H9 (cell line): ENCODE results near the gene MPP7. TPM values are rescaled to one million over a fixed set of nuclear protein-coding genes. Genes with fewer than 3 reads are reported as not detected.

Experiments used
- DNase-seq: peaks from one replicate; pipeline ENCODE4 v3.0.0-alpha.2; 2017
- H2AFZ ChIP-seq: one replicate; pipeline ENCODE4 v1.6.1; 2013; ENCODE audit warnings: mild to moderate bottlenecking, low read length, control low read depth, moderate library complexity
- H2AK5ac ChIP-seq: 2 replicates; pipeline ENCODE4 v1.6.1; 2013; ENCODE audit warnings: low read length, control low read depth, mixed read lengths; ENCODE audit not compliant: insufficient read length
- H2BK120ac ChIP-seq: one replicate; pipeline ENCODE4 v1.6.1; 2013; ENCODE audit warnings: low read depth, mild to moderate bottlenecking, low read length, control low read depth, inconsistent platforms; ENCODE audit not compliant: poor library complexity, severe bottlenecking
- H2BK12ac ChIP-seq: 2 replicates; pipeline ENCODE4 v1.6.1; 2013; ENCODE audit warnings: low read length, control low read depth, mixed read lengths, low read depth; ENCODE audit not compliant: insufficient read length
- H2BK15ac ChIP-seq: 2 replicates; pipeline ENCODE4 v1.6.1; 2013; ENCODE audit warnings: low read depth, low read length, control low read depth
- H2BK20ac ChIP-seq: one replicate; pipeline ENCODE4 v1.6.1; 2013; ENCODE audit warnings: low read depth, mild to moderate bottlenecking, low read length, control low read depth, inconsistent platforms; ENCODE audit not compliant: poor library complexity, severe bottlenecking
- H2BK5ac ChIP-seq: 2 replicates; pipeline ENCODE4 v1.6.1; 2013; ENCODE audit warnings: low read length, control low read depth, mixed read lengths; ENCODE audit not compliant: insufficient read length
- H3K14ac ChIP-seq: 2 replicates; pipeline ENCODE4 v1.6.1; 2013; ENCODE audit warnings: low read length, control low read depth; ENCODE audit not compliant: insufficient read depth
- H3K18ac ChIP-seq: 2 replicates; pipeline ENCODE4 v1.6.1; 2013; ENCODE audit warnings: low read depth, mild to moderate bottlenecking, mixed read lengths, low read length, control low read depth; ENCODE audit not compliant: insufficient read length
- H3K23ac ChIP-seq: 2 replicates; pipeline ENCODE4 v1.6.1; 2013; ENCODE audit warnings: low read length, control low read depth, mixed read lengths, low read depth; ENCODE audit not compliant: insufficient read length
- H3K23me2 ChIP-seq: 2 replicates; pipeline ENCODE4 v1.6.1; 2013; ENCODE audit warnings: low read depth, mild to moderate bottlenecking, mixed read lengths, low read length, control low read depth; ENCODE audit not compliant: insufficient read length, poor library complexity, severe bottlenecking
- H3K27ac ChIP-seq: 2 replicates; pipeline ENCODE4 v1.5.1; 2013; ENCODE audit warnings: low read length, control low read depth, mixed read lengths, low read depth; ENCODE audit not compliant: insufficient read length
- H3K27me3 ChIP-seq: 2 replicates; pipeline ENCODE4 v1.6.1; 2013; ENCODE audit warnings: low read length, control low read depth, inconsistent platforms; ENCODE audit not compliant: insufficient read depth
- H3K4ac ChIP-seq: 2 replicates; pipeline ENCODE4 v1.6.1; 2013; ENCODE audit warnings: low read depth, mild to moderate bottlenecking, control low read depth, inconsistent platforms, low read length, moderate library complexity
- H3K4me1 ChIP-seq: 2 replicates; pipeline ENCODE4 v1.6.1; 2013; ENCODE audit warnings: low read length, control low read depth, inconsistent platforms; ENCODE audit not compliant: insufficient read depth
- H3K4me2 ChIP-seq: 2 replicates; pipeline ENCODE4 v1.6.1; 2013; ENCODE audit warnings: low read length, control low read depth, mixed read lengths; ENCODE audit not compliant: insufficient read length, insufficient read depth
- H3K56ac ChIP-seq: 2 replicates; pipeline ENCODE4 v1.6.1; 2013; ENCODE audit warnings: low read depth, mild to moderate bottlenecking, mixed read lengths, low read length, control low read depth; ENCODE audit not compliant: insufficient read length
- H3K79me1 ChIP-seq: 2 replicates; pipeline ENCODE4 v1.6.1; 2013; ENCODE audit warnings: low read depth, mild to moderate bottlenecking, moderate library complexity, low read length, control low read depth, inconsistent platforms; ENCODE audit not compliant: insufficient read depth, poor library complexity, severe bottlenecking
- H3K79me2 ChIP-seq: 2 replicates; pipeline ENCODE4 v1.6.1; 2013; ENCODE audit warnings: low read length, control low read depth, inconsistent platforms; ENCODE audit not compliant: insufficient read depth
- H3K9ac ChIP-seq: 2 replicates; pipeline ENCODE4 v1.6.1; 2013; ENCODE audit warnings: low read length, control low read depth, mixed read lengths; ENCODE audit not compliant: insufficient read length; ENCODE audit errors: extremely low read depth
- H3K9me3 ChIP-seq: one replicate; pipeline ENCODE4 v1.6.1; 2013; ENCODE audit warnings: low read depth, low read length, inconsistent platforms; ENCODE audit not compliant: control insufficient read depth
- H3T11ph ChIP-seq: one replicate; pipeline ENCODE4 v1.6.1; 2013; ENCODE audit warnings: mild to moderate bottlenecking, low read length, control low read depth, inconsistent platforms
- H4K20me1 ChIP-seq: one replicate; pipeline ENCODE4 v1.6.1; 2013; ENCODE audit not compliant: control insufficient read depth, insufficient read length, insufficient read depth
- H4K5ac ChIP-seq: 2 replicates; pipeline ENCODE4 v1.6.1; 2013; ENCODE audit warnings: low read depth, mild to moderate bottlenecking, mixed read lengths, low read length, control low read depth; ENCODE audit not compliant: insufficient read length
- H4K8ac ChIP-seq: replicated peaks from 2 replicates; pipeline ENCODE4 v1.6.1; 2013; ENCODE audit warnings: low read length, control low read depth, mixed read lengths, low read depth; ENCODE audit not compliant: insufficient read length
- H4K91ac ChIP-seq: 2 replicates; pipeline ENCODE4 v1.6.1; 2013; ENCODE audit warnings: low read depth, mild to moderate bottlenecking, moderate library complexity, mixed read lengths, low read length, control low read depth; ENCODE audit not compliant: insufficient read length
- H3K27ac Mint-ChIP-seq, 3 experiments: 2 replicates in 2 of 3; 3 replicates in 1 of 3; pipeline ENCODE4 v1.8.0; 2020 to 2021; ENCODE audit warnings: mixed read lengths in 3 of 3, mild to moderate bottlenecking in 1 of 3, moderate library complexity in 1 of 3
- H3K27me3 Mint-ChIP-seq: 2 replicates; pipeline ENCODE4 v1.8.0; 2021; ENCODE audit warnings: low read depth, mild to moderate bottlenecking, moderate library complexity, mixed read lengths
- H3K36me3 Mint-ChIP-seq, 3 experiments: 2 replicates in 2 of 3; 3 replicates in 1 of 3; pipeline ENCODE4 v1.8.0; 2020 to 2021; ENCODE audit warnings: low read depth in 3 of 3, mixed read lengths in 3 of 3; ENCODE audit not compliant: insufficient read depth in 1 of 3
- H3K4me1 Mint-ChIP-seq, 2 experiments: 2 replicates each; pipeline ENCODE4 v1.8.0; 2020; ENCODE audit warnings: mixed read lengths in 2 of 2
- H3K4me3 Mint-ChIP-seq, 2 experiments: 2 replicates in 1 of 2; 3 replicates in 1 of 2; pipeline ENCODE4 v1.8.0; 2020 to 2021; ENCODE audit warnings: mild to moderate bottlenecking in 2 of 2, mixed read lengths in 2 of 2, moderate library complexity in 1 of 2
- H3K9me3 Mint-ChIP-seq, 2 experiments: 2 replicates in 1 of 2; 3 replicates in 1 of 2; pipeline ENCODE4 v1.8.0; 2020; ENCODE audit warnings: mild to moderate bottlenecking in 2 of 2, mixed read lengths in 2 of 2, moderate library complexity in 1 of 2
- WGBS: extraction: QIAGEN DNeasy Blood & Tissue Kit; methylation state at CpG from one replicate; pipeline ENCODE4 v1.1.7; 2013; ENCODE audit warnings: missing lambda C conversion rate, low lambda C conversion rate, mixed read lengths; ENCODE audit not compliant: insufficient read length; ENCODE audit errors: extremely low coverage; 5-methylcytosine and 5-hydroxymethylcytosine counted together
- total RNA-seq: library from RNA; stranded (reverse); gene quantifications from 2 replicates; pipeline ENCODE4 v1.2.1, GENCODE V29; 2021
- TF ChIP-seq, protein P1 (sequence below): fragments of 200-600 bp; sonication (generic); conservative IDR thresholded peaks from 3 replicates; pipeline ENCODE4 v1.8.0; 2021; ENCODE audit warnings: antibody characterized with exemption, mild to moderate bottlenecking

Gene MPP7
- total RNA-seq, 1 experiment from 2014 or later, result 6.9 TPM

DNA sequence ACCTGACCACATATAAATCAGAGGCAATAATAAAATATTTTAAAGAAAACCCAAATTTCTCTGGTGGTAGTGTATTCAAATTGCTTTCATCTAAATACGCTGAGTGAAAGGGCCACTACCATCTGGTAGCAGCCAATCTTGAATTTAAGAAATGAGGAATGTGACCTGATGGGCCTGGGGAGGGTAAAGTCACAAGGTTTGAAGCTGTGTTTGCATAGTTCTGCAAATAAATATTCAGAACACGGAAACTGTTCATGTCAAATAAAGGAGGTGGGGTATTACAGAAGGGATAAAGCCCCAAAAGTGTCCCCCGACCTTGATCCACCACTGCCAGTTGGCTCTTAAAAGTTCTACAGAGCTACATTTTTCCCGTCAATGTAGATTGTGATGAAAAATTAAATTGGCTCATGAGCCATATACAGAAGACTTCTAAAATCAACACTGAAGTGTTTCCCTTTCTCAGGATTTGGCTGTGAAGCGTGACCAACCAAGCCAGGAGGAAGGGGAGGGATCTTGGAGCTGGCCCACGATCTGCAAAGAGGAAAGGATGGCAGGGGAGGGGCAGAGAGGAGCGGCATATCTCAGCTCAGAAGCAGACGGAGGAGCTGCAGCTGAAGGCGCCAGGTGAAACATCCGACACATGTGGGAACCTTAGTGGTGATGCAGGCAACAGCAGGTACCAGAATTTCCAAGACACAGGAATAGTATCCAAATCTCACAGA, 39.6 kb downstream of the MPP7 start:
- Histone ChIP-seq H3K9me3 (no peaks in the 10 kb centered on the region), H3K23ac (no peak overlapping the region), H4K5ac (no peak overlapping the region), H3K18ac (no peak overlapping the region), H4K91ac (no peak overlapping the region), H3K4me2 (no peak overlapping the region), H3K14ac (no peak overlapping the region), H3K9ac (no peak overlapping the region), H2BK120ac (no peak overlapping the region), H2BK20ac (no peak overlapping the region), H2AFZ (no peak overlapping the region), H2BK15ac (no peak overlapping the region), H4K8ac (no peak overlapping the region), H4K20me1 (no peaks in the 10 kb centered on the region), H3K56ac (no peak overlapping the region), H3K23me2 (no peaks in the 10 kb centered on the region), H2AK5ac (no peak overlapping the region), H2BK12ac (no peak overlapping the region), H2BK5ac (no peak overlapping the region), H3T11ph (no peak overlapping the region), H3K27ac (no peak overlapping the region), H3K79me1 (no peaks in the 10 kb centered on the region), H3K4me1 (no peaks in the 10 kb centered on the region), H3K27me3 (no peaks in the 10 kb centered on the region), H3K79me2 (no peaks in the 10 kb centered on the region), H3K4ac (no peak overlapping the region)
- H3K9me3 Mint-ChIP-seq, result no peaks in the 10 kb centered on the region
- no peaks in the 10 kb centered on the region for H3K36me3 Mint-ChIP-seq
- H3K4me1 Mint-ChIP-seq, result peaks cover 0 to 4% of the 10 kb centered on the region in 2 experiments; a peak in 2 of 4 replicates
- peak; percentile 47 for DNase-seq
- H3K27ac Mint-ChIP-seq, result peak overlapping the region in 1 of 3 experiments; percentile 19; a peak in 4 of 7 replicates
- 0 out of 5 replicates have a peak overlapping the region, but pooled peaks of 1 of the 2 experiments have one; percentile 12 for H3K4me3 Mint-ChIP-seq
- WGBS, result no CpG with 5 or more reads among the region's 10 CpGs
- no peaks in the 10 kb centered on the region; the same call in 1 of the 2 replicates for H3K27me3 Mint-ChIP-seq
- TF ChIP-seq, protein P1, sequence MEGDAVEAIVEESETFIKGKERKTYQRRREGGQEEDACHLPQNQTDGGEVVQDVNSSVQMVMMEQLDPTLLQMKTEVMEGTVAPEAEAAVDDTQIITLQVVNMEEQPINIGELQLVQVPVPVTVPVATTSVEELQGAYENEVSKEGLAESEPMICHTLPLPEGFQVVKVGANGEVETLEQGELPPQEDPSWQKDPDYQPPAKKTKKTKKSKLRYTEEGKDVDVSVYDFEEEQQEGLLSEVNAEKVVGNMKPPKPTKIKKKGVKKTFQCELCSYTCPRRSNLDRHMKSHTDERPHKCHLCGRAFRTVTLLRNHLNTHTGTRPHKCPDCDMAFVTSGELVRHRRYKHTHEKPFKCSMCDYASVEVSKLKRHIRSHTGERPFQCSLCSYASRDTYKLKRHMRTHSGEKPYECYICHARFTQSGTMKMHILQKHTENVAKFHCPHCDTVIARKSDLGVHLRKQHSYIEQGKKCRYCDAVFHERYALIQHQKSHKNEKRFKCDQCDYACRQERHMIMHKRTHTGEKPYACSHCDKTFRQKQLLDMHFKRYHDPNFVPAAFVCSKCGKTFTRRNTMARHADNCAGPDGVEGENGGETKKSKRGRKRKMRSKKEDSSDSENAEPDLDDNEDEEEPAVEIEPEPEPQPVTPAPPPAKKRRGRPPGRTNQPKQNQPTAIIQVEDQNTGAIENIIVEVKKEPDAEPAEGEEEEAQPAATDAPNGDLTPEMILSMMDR, result no peak
